ENCODE data around the gene ZNF292.
"Not testable (repeated sequence)": the region's sequence is repeated elsewhere in the genome, so short reads cannot be mapped to it uniquely, and the experiment has no call there.

Gene ZNF292

DNA sequence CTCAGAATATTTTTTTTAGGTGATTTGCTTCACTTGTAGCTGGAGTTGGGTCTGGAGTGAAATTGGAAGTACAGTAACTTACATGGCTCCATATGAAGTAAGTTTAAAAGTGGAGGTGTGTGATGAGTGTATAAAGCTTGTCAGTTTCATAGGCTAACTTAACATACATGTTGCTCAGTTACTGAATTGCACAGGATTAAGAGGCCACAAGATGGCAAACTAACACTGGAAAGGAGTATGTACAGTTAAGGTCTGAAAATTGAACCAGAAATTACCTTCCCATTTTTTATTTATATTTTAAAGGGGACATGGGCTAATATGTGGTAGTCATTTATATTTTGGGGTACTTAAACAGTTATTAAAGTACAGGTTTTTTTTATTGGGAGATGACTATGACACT lies 121.8 kb downstream of the ZNF292 start:
- no peak for DNase-seq (ENCODE audit: low read depth)
- Histone ChIP-seq H3K27me3 (replicated peaks; ENCODE audit: control insufficient read depth, insufficient read depth, low read length) (no peaks in the 10 kb centered on the region), H3K36me3 (ENCODE audit: control insufficient read depth, insufficient read depth, low read length, severe bottlenecking) (no peaks in the 10 kb centered on the region), H3K9ac (ENCODE audit: low read length) (no peak overlapping the region), H3K9me3 (ENCODE audit: control insufficient read depth, low read length) (no peaks in the 10 kb centered on the region), H3K4me3 (ENCODE audit: low read length) (no peak overlapping the region), H3K4me1 (ENCODE audit: control insufficient read depth, insufficient read depth, low read length) (peaks cover 22% of the 10 kb centered on the region)

DNA sequence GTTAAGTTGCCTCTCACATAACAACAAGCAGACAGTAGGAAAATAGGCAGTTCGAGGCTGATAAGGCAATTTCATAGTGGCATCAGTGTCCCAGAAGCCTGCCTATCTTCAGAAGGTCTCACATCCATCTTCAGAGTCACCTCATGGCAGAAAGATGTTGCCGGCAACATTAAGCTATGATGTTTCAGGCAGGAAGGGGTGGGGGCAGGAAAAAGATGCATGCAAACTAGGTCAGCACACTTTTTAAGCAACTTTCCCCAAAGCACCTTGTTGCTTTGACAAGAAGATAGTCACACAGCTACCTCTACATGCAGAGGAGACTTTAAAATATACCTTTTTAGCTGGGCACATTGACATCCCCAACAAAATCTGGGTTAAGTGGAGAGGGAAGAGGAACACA lies 123.8 kb downstream of the ZNF292 start:
- no peaks in the 10 kb centered on the region for H3K27me3 ChIP-seq (replicated peaks; ENCODE audit: control insufficient read depth, insufficient read depth, low read length)
- no peaks in the 10 kb centered on the region for H3K36me3 ChIP-seq (ENCODE audit: control insufficient read depth, insufficient read depth, low read length, severe bottlenecking)
- no peak overlapping the region for H3K4me3 ChIP-seq (ENCODE audit: low read length)
- no peaks in the 10 kb centered on the region for H3K9me3 ChIP-seq (ENCODE audit: control insufficient read depth, low read length)
- peaks cover 26% of the 10 kb centered on the region for H3K4me1 ChIP-seq (ENCODE audit: control insufficient read depth, insufficient read depth, low read length)
- DNase-seq (ENCODE audit: low read depth), result no peak
- no peak overlapping the region for H3K9ac ChIP-seq (ENCODE audit: low read length)

DNA sequence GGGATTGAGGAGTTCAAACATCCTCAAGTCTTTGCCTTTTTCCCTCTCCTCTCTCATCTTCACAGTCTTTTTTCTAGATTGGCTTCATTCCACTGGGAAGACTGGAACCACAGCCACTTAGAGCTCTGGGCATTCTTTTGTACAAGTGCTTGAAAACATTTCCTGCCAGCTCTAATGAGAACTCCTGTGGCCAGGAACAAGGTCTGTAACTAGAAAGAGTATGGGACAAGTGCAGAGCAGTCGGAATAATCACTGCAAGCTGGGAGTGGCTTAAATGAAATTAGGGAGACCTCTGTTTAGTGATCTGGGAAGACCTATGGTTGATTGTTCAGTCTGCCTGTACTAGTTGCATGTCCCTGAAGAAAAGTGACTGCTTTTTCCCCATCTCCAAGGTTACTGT lies 126.1 kb downstream of the ZNF292 start:
- Histone ChIP-seq H3K4me1 (ENCODE audit: control insufficient read depth, insufficient read depth, low read length) (peaks cover 15% of the 10 kb centered on the region), H3K27me3 (replicated peaks; ENCODE audit: control insufficient read depth, insufficient read depth, low read length) (peaks cover 3% of the 10 kb centered on the region), H3K4me3 (ENCODE audit: low read length) (no peak overlapping the region), H3K36me3 (ENCODE audit: control insufficient read depth, insufficient read depth, low read length, severe bottlenecking) (no peaks in the 10 kb centered on the region), H3K9ac (ENCODE audit: low read length) (no peak overlapping the region), H3K9me3 (ENCODE audit: control insufficient read depth, low read length) (no peaks in the 10 kb centered on the region)
- no peak for DNase-seq (ENCODE audit: low read depth)

DNA sequence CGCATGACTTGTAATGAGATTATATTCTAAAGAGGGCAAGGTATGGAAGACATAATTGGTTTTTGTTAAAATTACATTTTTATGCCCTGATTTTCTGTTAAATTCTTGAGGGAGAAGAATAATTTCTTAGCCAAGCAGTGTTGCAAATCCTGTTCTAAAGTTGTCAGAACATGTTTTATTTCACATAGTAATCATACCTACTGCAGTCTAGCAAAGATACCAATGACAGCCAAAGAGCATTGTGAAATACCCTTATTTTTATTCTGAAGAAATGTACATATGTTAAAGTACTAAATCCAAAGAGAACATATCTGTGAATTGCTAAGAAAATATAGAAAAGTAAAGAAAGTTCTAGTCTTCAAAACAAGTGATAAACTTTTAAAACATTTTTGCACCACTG lies 127.4 kb downstream of the ZNF292 start:
- H3K27me3 ChIP-seq (replicated peaks; ENCODE audit: control insufficient read depth, insufficient read depth, low read length), result peaks cover 3% of the 10 kb centered on the region
- H3K36me3 ChIP-seq (ENCODE audit: control insufficient read depth, insufficient read depth, low read length, severe bottlenecking), result no peaks in the 10 kb centered on the region
- H3K4me3 ChIP-seq (ENCODE audit: low read length), result no peak overlapping the region
- no peak overlapping the region for H3K9ac ChIP-seq (ENCODE audit: low read length)
- H3K4me1 ChIP-seq (ENCODE audit: control insufficient read depth, insufficient read depth, low read length), result peaks cover 15% of the 10 kb centered on the region
- no peaks in the 10 kb centered on the region for H3K9me3 ChIP-seq (ENCODE audit: control insufficient read depth, low read length)
- DNase-seq (ENCODE audit: low read depth), result peak; percentile 61

DNA sequence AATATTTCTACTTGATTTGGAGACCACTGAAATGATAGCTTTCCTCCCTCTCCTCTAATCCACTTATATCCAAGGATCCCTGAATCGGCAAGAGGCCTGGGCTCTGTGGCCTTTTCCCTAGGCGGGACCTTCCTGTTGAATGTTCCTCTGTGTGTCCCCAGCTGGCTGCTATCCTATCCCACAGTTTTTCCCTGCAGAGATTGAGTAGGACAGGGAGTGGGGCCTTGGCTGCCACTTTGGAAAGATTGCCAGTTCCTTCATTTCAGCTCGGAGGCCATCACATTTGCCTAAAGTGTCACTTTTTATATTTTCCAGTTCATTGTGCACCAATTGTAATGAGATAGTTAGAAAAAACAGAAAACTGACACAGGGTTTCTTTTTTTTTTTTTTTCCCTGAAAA lies 128.1 kb downstream of the ZNF292 start:
- peaks cover 15% of the 10 kb centered on the region for H3K4me1 ChIP-seq (ENCODE audit: control insufficient read depth, insufficient read depth, low read length)
- no peaks in the 10 kb centered on the region for H3K9me3 ChIP-seq (ENCODE audit: control insufficient read depth, low read length)
- no peak for DNase-seq (ENCODE audit: low read depth)
- H3K27me3 ChIP-seq (replicated peaks; ENCODE audit: control insufficient read depth, insufficient read depth, low read length), result peaks cover 3% of the 10 kb centered on the region
- no peaks in the 10 kb centered on the region for H3K36me3 ChIP-seq (ENCODE audit: control insufficient read depth, insufficient read depth, low read length, severe bottlenecking)
- no peak overlapping the region for H3K4me3 ChIP-seq (ENCODE audit: low read length)
- H3K9ac ChIP-seq (ENCODE audit: low read length), result no peak overlapping the region

DNA sequence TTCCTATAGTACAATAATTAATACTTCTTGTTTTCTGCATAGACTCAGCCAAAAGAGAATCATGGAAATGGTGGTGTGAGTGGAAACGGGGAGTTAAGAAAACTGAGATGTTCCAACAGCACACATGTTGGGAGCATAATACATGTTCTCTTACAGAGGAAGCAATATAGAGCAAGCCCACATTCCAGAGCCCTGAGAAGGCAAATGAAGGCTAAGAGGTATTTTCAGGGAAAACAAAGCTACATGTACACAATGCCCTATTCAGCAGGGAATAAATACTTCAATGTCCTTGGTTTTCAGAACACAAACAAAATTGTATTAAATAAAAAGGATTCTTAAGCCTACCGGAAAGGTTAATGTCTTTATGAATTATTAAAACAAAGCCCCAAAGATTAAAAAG lies 131.9 kb downstream of the ZNF292 start:
- H3K36me3 ChIP-seq (ENCODE audit: control insufficient read depth, insufficient read depth, low read length, severe bottlenecking), result no peaks in the 10 kb centered on the region
- no peak overlapping the region for H3K4me3 ChIP-seq (ENCODE audit: low read length)
- peaks cover 3% of the 10 kb centered on the region for H3K27me3 ChIP-seq (replicated peaks; ENCODE audit: control insufficient read depth, insufficient read depth, low read length)
- no peak overlapping the region for H3K9ac ChIP-seq (ENCODE audit: low read length)
- H3K9me3 ChIP-seq (ENCODE audit: control insufficient read depth, low read length), result no peaks in the 10 kb centered on the region
- H3K4me1 ChIP-seq (ENCODE audit: control insufficient read depth, insufficient read depth, low read length), result peaks cover 12% of the 10 kb centered on the region
- peak; percentile 13 for DNase-seq (ENCODE audit: low read depth)

DNA sequence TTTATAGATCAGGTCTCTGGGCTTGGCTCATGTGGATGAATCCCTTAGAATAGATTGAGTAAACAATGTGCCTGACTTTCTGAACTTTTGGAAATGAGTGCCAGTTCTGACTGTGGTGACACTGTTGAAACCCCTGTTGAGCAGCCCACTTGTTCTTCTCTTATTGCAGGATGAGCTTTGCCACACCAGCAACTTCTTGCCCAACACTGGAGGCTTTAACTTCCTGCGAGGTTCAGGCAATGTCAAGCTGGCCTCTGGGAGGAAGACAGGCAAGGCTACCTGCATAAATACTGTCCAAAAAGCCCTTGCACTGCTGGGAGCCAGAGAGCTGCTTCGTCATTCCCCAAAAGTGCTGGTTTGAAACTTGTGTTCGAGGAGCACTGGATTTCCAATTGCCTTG lies 134.2 kb downstream of the ZNF292 start:
- no peaks in the 10 kb centered on the region for H3K4me1 ChIP-seq (ENCODE audit: control insufficient read depth, insufficient read depth, low read length)
- H3K36me3 ChIP-seq (ENCODE audit: control insufficient read depth, insufficient read depth, low read length, severe bottlenecking), result no peaks in the 10 kb centered on the region
- DNase-seq (ENCODE audit: low read depth), result no peak
- H3K9me3 ChIP-seq (ENCODE audit: control insufficient read depth, low read length), result no peaks in the 10 kb centered on the region
- H3K9ac ChIP-seq (ENCODE audit: low read length), result no peak overlapping the region
- H3K4me3 ChIP-seq (ENCODE audit: low read length), result no peak overlapping the region
- peaks cover 14% of the 10 kb centered on the region for H3K27me3 ChIP-seq (replicated peaks; ENCODE audit: control insufficient read depth, insufficient read depth, low read length)

DNA sequence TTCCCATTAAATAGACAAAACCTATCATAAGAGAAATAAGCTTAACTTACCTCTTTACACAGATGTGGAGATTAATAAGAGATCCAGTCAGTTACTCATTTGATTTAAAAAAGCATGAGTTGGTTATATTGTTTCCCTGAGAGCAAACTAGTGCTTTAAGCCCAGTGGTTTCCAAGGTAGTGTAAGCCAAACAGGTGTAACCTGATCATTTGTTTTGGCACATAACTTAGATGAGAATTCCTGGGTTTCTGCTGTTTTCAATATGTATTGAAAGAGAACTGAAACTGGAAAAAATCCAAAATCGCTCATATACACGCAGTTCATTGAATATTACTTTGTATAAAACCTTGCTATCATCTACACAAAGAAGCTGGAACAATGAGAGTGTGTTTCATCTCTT lies 136.5 kb downstream of the ZNF292 start:
- Histone ChIP-seq H3K9ac (ENCODE audit: low read length) (no peak overlapping the region), H3K27me3 (replicated peaks; ENCODE audit: control insufficient read depth, insufficient read depth, low read length) (peaks cover 13% of the 10 kb centered on the region), H3K36me3 (ENCODE audit: control insufficient read depth, insufficient read depth, low read length, severe bottlenecking) (no peaks in the 10 kb centered on the region), H3K9me3 (ENCODE audit: control insufficient read depth, low read length) (no peaks in the 10 kb centered on the region), H3K4me3 (ENCODE audit: low read length) (no peak overlapping the region), H3K4me1 (ENCODE audit: control insufficient read depth, insufficient read depth, low read length) (no peaks in the 10 kb centered on the region)
- no peak for DNase-seq (ENCODE audit: low read depth)

DNA sequence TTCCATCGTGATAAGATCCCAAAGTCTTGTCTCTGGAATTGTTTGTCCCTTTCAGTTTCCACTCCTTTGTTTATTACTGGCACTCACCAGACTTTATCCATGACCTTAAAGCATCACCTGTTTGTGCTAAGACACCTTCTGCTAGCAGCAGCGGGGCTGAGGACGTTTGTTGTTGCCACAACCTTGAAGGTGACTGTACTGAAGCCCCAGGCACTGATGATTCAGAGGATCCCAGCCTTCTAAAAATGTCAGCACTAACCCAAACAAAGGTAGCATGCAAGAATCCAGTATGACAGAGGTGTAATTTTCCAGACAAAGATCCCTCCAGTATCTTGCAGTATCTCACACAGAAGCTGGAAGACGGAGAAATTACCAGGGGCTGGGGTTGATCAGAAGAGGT lies 138.2 kb downstream of the ZNF292 start:
- Histone ChIP-seq H3K36me3 (ENCODE audit: control insufficient read depth, insufficient read depth, low read length, severe bottlenecking) (no peaks in the 10 kb centered on the region), H3K4me1 (ENCODE audit: control insufficient read depth, insufficient read depth, low read length) (no peaks in the 10 kb centered on the region)
- no peak for DNase-seq (ENCODE audit: low read depth)

DNA sequence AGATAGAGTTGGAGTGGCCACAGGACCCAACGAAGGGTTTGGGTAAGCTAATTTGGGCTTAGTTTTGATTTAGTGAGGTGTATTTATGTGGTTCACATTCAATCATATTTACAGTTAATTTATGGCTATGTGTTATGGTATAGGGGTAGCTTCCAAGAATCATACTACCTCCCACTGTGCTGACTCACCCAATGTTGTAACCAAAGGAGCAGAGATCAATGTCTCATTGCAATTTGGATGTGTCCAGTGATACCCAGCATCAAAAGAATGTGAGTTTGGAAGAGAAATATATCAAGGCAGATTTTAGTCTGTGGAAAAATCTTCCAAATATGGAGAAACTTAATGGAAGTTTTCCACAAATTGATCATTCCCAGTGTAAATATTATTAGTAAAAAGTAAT lies 141.8 kb downstream of the ZNF292 start:
- H3K4me3 ChIP-seq (ENCODE audit: low read length), result no peak overlapping the region

More for the DNA sequence above, 138.2 kb downstream of the ZNF292 start:
- no peak overlapping the region for H3K4me3 ChIP-seq (ENCODE audit: low read length)
- no peaks in the 10 kb centered on the region for H3K9me3 ChIP-seq (ENCODE audit: control insufficient read depth, low read length)
- H3K27me3 ChIP-seq (replicated peaks; ENCODE audit: control insufficient read depth, insufficient read depth, low read length), result peaks cover 13% of the 10 kb centered on the region
- H3K9ac ChIP-seq (ENCODE audit: low read length), result no peak overlapping the region

DNA sequence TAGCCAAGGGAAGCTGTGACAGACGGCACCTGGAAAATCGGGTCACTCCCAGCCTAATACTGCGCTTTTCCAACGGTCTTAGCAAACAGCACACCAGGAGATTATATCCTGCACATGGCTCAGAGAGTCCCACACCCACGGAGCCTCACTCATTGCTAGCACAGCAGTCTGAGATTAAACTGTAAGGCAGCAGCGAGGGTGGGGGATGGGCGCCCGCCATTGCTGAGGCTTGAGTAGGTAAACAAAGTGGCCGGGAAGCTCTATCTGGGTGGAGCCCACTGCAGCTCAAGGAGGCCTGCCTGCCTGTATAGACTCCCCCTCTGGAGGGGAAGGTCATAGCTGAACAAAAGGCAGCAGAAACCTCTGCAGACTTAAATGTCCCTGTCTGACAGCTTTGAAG lies 145.9 kb downstream of the ZNF292 start:
- H3K4me1 ChIP-seq (ENCODE audit: control insufficient read depth, insufficient read depth, low read length); H3K9ac ChIP-seq (ENCODE audit: low read length); DNase-seq (ENCODE audit: low read depth); H3K4me3 ChIP-seq (ENCODE audit: low read length); H3K36me3 ChIP-seq (ENCODE audit: control insufficient read depth, insufficient read depth, low read length, severe bottlenecking); H3K9me3 ChIP-seq (ENCODE audit: control insufficient read depth, low read length); H3K27me3 ChIP-seq (replicated peaks; ENCODE audit: control insufficient read depth, insufficient read depth, low read length): not testable (repeated sequence)

More for the DNA sequence above, 141.8 kb downstream of the ZNF292 start:
- Histone ChIP-seq H3K4me1 (ENCODE audit: control insufficient read depth, insufficient read depth, low read length) (no peaks in the 10 kb centered on the region), H3K27me3 (replicated peaks; ENCODE audit: control insufficient read depth, insufficient read depth, low read length) (peaks cover 13% of the 10 kb centered on the region), H3K9ac (ENCODE audit: low read length) (no peak overlapping the region), H3K9me3 (ENCODE audit: control insufficient read depth, low read length) (no peaks in the 10 kb centered on the region), H3K36me3 (ENCODE audit: control insufficient read depth, insufficient read depth, low read length, severe bottlenecking) (no peaks in the 10 kb centered on the region)
- DNase-seq (ENCODE audit: low read depth), result no peak

DNA sequence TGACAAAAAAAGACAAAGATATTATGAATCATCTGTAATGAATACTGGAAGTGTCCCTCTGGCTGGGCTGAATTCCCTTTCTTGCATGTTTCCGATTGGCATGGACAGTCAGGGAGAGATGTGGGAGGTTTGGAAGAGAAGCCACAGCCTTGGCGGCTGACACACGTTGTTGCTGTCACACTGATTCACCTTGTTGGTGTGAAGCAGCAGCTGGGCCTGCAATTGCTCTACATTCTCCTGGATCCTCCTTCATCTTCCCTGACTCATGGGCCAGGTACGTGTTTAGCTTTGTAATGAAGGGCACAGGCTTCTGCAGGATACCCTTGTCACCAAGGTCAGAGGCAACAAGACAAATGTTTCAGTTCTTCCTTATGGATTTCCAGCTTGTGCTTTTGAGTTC lies 153.6 kb downstream of the ZNF292 start:
- no peaks in the 10 kb centered on the region for H3K36me3 ChIP-seq (ENCODE audit: control insufficient read depth, insufficient read depth, low read length, severe bottlenecking)
- no peak for DNase-seq (ENCODE audit: low read depth)

More for the DNA sequence above, 153.6 kb downstream of the ZNF292 start:
- Histone ChIP-seq H3K4me3 (ENCODE audit: low read length) (no peak overlapping the region), H3K9me3 (ENCODE audit: control insufficient read depth, low read length) (no peaks in the 10 kb centered on the region), H3K4me1 (ENCODE audit: control insufficient read depth, insufficient read depth, low read length) (no peaks in the 10 kb centered on the region), H3K27me3 (replicated peaks; ENCODE audit: control insufficient read depth, insufficient read depth, low read length) (peaks cover 11% of the 10 kb centered on the region), H3K9ac (ENCODE audit: low read length) (no peak overlapping the region)

Measured in adipocyte (in vitro differentiated cells).